Measurements from ENCODE around the gene NDUFS7. TPM values are rescaled to one million over a fixed set of nuclear protein-coding genes. Genes with fewer than 3 reads are reported as not detected.
A peak's percentile ranks its signal among the peaks of the same experiment; 100 is the strongest.

The NDUFS7 gene
- total RNA-seq, 1 donor from 2014 or later = 76.7 TPM

GRCh38 chr19:1379961-1380489 lies 3.7 kb upstream of the NDUFS7 start:
- ATAC-seq (no peak), DNase-seq (no peak)
- Histone ChIP-seq H3K4me1 (peaks cover 7% of the 10 kb centered on the region), H3K9me3 (no peaks in the 10 kb centered on the region), H3K27ac (no peak overlapping the region), H3K4me3 (no peak overlapping the region), H3K27me3 (ENCODE audit: low read depth) (no peaks in the 10 kb centered on the region), H3K36me3 (peaks cover 22% of the 10 kb centered on the region)
- no peak for TF ChIP-seq CTCF (IDR thresholded peaks at IDR 0.05)
- intact Hi-C loops (cut with DNase I) = no loop called here

- DNase-seq (no peak), ATAC-seq (no peak)
- H3K4me3 ChIP-seq = no peak overlapping the region
- intact Hi-C loops (cut with DNase I) = no loop called here
- H3K27me3 ChIP-seq (ENCODE audit: low read depth) = no peaks in the 10 kb centered on the region
- peaks cover 18% of the 10 kb centered on the region for H3K4me1 ChIP-seq
- H3K27ac ChIP-seq = no peak overlapping the region
- peaks cover 10% of the 10 kb centered on the region for H3K36me3 ChIP-seq
- no peak for TF ChIP-seq CTCF (IDR thresholded peaks at IDR 0.05)
- no peaks in the 10 kb centered on the region for H3K9me3 ChIP-seq
Measured at GRCh38 chr19:1382250-1382649, 1.5 kb upstream of the NDUFS7 start.

DNA sequence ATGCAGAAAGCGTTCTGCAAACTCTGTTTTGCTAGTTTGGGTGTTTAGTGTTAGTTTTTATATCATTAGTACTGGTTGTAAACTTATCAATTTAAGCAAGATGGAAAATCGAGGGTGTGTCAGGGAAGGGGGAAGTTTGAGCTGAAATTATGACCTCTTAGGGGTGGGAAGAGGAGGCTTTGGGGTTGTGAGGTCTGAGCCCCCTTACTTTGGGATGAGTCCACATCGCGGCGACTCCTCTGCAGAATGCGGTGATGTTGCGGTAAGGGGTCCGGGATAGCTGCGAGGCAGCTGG lies 743 bp upstream of the NDUFS7 start:
- no peak for TF ChIP-seq CTCF (IDR thresholded peaks at IDR 0.05)
- Histone ChIP-seq H3K27me3 (ENCODE audit: low read depth) (no peaks in the 10 kb centered on the region), H3K9me3 (no peaks in the 10 kb centered on the region), H3K4me1 (peaks cover 18% of the 10 kb centered on the region), H3K4me3 (peak overlapping the region; percentile 89), H3K36me3 (peaks cover 5% of the 10 kb centered on the region), H3K27ac (peak overlapping the region; percentile 82)
- intact Hi-C loops (cut with DNase I) = no loop called here
- ATAC-seq (no peak), DNase-seq (no peak)

DNA sequence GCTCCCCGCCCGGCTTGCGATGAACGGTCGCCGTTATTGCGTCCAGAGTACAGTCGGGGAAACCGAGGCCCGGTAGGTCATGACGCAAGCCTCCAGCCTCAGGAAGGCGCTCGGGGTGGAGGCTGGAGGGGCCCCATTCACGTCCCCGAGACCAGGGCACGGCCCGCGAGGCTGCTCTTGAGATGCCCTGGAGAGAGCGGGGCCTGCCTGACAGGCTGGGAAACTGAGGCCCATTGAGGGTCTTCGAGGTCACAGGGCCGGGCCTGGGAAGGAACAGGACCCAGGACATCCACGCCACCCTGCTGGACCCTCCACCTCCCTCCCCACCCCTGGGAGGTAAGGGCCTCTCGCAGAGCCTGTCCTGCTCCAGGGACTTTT lies 367 bp downstream of the NDUFS7 start:
- H3K27ac ChIP-seq = peak overlapping the region; percentile 82
- peaks cover 13% of the 10 kb centered on the region for H3K36me3 ChIP-seq
- no peak for TF ChIP-seq CTCF (IDR thresholded peaks at IDR 0.05)
- H3K4me1 ChIP-seq = peaks cover 18% of the 10 kb centered on the region
- DNase-seq = no peak
- intact Hi-C loops (cut with DNase I) = no loop called here
- H3K27me3 ChIP-seq (ENCODE audit: low read depth) = no peaks in the 10 kb centered on the region
- H3K9me3 ChIP-seq = no peaks in the 10 kb centered on the region
- peak; percentile 3 to 11 for ATAC-seq
- H3K4me3 ChIP-seq = peak overlapping the region; percentile 89

GRCh38 chr19:1384478-1385110 lies 887 bp downstream of the NDUFS7 start:
- ATAC-seq (no peak), DNase-seq (no peak)
- Histone ChIP-seq H3K36me3 (peaks cover 18% of the 10 kb centered on the region), H3K27ac (peak overlapping the region; percentile 82), H3K9me3 (no peaks in the 10 kb centered on the region), H3K4me3 (peak overlapping the region; percentile 89), H3K4me1 (peaks cover 18% of the 10 kb centered on the region), H3K27me3 (ENCODE audit: low read depth) (no peaks in the 10 kb centered on the region)
- intact Hi-C loops (cut with DNase I) = no loop called here
- no peak for TF ChIP-seq CTCF (IDR thresholded peaks at IDR 0.05)
